Mesenchymal stem cell (in vitro differentiated cells and primary cell): ENCODE data around the gene HOXA3.

Experiments used
- DNase-seq: peaks from one replicate; pipeline ENCODE4 v3.0.0-alpha.2; 2013
- H2AFZ ChIP-seq: one replicate; pipeline ENCODE4 v1.6.1; 2013; ENCODE audit warnings: low read depth, mild to moderate bottlenecking, control low read depth, inconsistent platforms, low read length, moderate library complexity
- H2AK5ac ChIP-seq: 2 replicates; pipeline ENCODE4 v1.6.1; 2013; ENCODE audit warnings: low read length, moderate library complexity, mild to moderate bottlenecking, inconsistent platforms; ENCODE audit not compliant: severe bottlenecking
- H2BK120ac ChIP-seq: one replicate; pipeline ENCODE4 v1.6.1; 2013; ENCODE audit warnings: low read depth, mild to moderate bottlenecking, inconsistent platforms, low read length, moderate library complexity
- H2BK12ac ChIP-seq, 2 experiments: one replicate each; pipeline ENCODE4 v1.6.1; 2013; ENCODE audit warnings: inconsistent platforms in 2 of 2, low read length in 2 of 2, mild to moderate bottlenecking in 2 of 2, moderate library complexity in 2 of 2, control low read depth in 1 of 2
- H2BK15ac ChIP-seq: one replicate; pipeline ENCODE4 v1.6.1; 2013; ENCODE audit warnings: mild to moderate bottlenecking, low read depth, inconsistent platforms; ENCODE audit not compliant: poor library complexity, severe bottlenecking
- H2BK5ac ChIP-seq: 2 replicates; pipeline ENCODE4 v1.6.1; 2013; ENCODE audit warnings: low read depth, mild to moderate bottlenecking, low read length, control low read depth, inconsistent platforms; ENCODE audit not compliant: poor library complexity, severe bottlenecking
- H3K14ac ChIP-seq, 2 experiments: one replicate each; pipeline ENCODE4 v1.6.1; 2013; ENCODE audit warnings: inconsistent platforms in 2 of 2, low read length in 2 of 2, control low read depth in 1 of 2, mild to moderate bottlenecking in 1 of 2, moderate library complexity in 1 of 2
- H3K18ac ChIP-seq, 2 experiments: one replicate each; pipeline ENCODE4 v1.6.1; 2013; ENCODE audit warnings: inconsistent platforms in 2 of 2, low read length in 2 of 2, control low read depth in 1 of 2, low read depth in 1 of 2, mild to moderate bottlenecking in 1 of 2
- H3K23ac ChIP-seq, 2 experiments: one replicate each; pipeline ENCODE4 v1.6.1; 2013; ENCODE audit warnings: inconsistent platforms in 2 of 2, low read length in 2 of 2, mild to moderate bottlenecking in 2 of 2, moderate library complexity in 2 of 2, control low read depth in 1 of 2
- H3K27ac ChIP-seq: 2 replicates; pipeline ENCODE4 v1.5.1; 2013; ENCODE audit warnings: mild to moderate bottlenecking, moderate library complexity, low read length, control low read depth, inconsistent platforms; ENCODE audit not compliant: poor library complexity, severe bottlenecking
- H3K27me3 ChIP-seq, 2 experiments: 2 replicates each; pipeline versions ENCODE4 v1.6.1 to v1.7.0; 2013; ENCODE audit warnings: low read length in 2 of 2, mild to moderate bottlenecking in 2 of 2, moderate library complexity in 2 of 2, control low read depth in 1 of 2, inconsistent platforms in 1 of 2; ENCODE audit not compliant: control insufficient read depth in 1 of 2, insufficient read depth in 1 of 2
- H3K36me3 ChIP-seq, 2 experiments: 2 replicates each; pipeline versions ENCODE4 v1.6.1 to v1.7.0; 2013; ENCODE audit warnings: low read length in 2 of 2, control low read depth in 1 of 2, inconsistent platforms in 1 of 2, low read depth in 1 of 2, mild to moderate bottlenecking in 1 of 2; ENCODE audit not compliant: insufficient read depth in 2 of 2, control insufficient read depth in 1 of 2
- H3K4ac ChIP-seq, 2 experiments: one replicate each; pipeline ENCODE4 v1.6.1; 2013; ENCODE audit warnings: inconsistent platforms in 2 of 2, low read length in 2 of 2, mild to moderate bottlenecking in 2 of 2, moderate library complexity in 2 of 2, control low read depth in 1 of 2, low read depth in 1 of 2
- H3K4me1 ChIP-seq: 2 replicates; pipeline ENCODE4 v1.6.1; 2013; ENCODE audit warnings: low read depth, low read length, control low read depth; ENCODE audit not compliant: control insufficient read depth, insufficient read depth
- H3K4me2 ChIP-seq: 2 replicates; pipeline ENCODE4 v1.6.1; 2013; ENCODE audit warnings: low read length, mild to moderate bottlenecking, inconsistent platforms; ENCODE audit not compliant: poor library complexity, severe bottlenecking
- H3K4me3 ChIP-seq, 2 experiments: 2 replicates each; pipeline versions ENCODE4 v1.5.1 to v1.7.0; 2013; ENCODE audit warnings: low read length in 2 of 2, mild to moderate bottlenecking in 2 of 2, control low read depth in 1 of 2, low read depth in 1 of 2; ENCODE audit not compliant: insufficient read depth in 1 of 2
- H3K79me1 ChIP-seq: replicated peaks from 2 replicates; pipeline ENCODE4 v1.6.1; 2013; ENCODE audit warnings: mild to moderate bottlenecking, control low read depth, low read length, inconsistent platforms; ENCODE audit not compliant: poor library complexity, severe bottlenecking
- H3K9ac ChIP-seq: 2 replicates; pipeline ENCODE4 v1.7.0; 2013; ENCODE audit warnings: mild to moderate bottlenecking, low read length, moderate library complexity
- H3K9me3 ChIP-seq: 2 replicates; pipeline ENCODE4 v1.7.0; 2013; ENCODE audit warnings: mild to moderate bottlenecking, low read length; ENCODE audit not compliant: control insufficient read depth
- H4K8ac ChIP-seq: one replicate; pipeline ENCODE4 v1.6.1; 2013; ENCODE audit warnings: inconsistent platforms, mild to moderate bottlenecking, low read length, moderate library complexity
- H4K91ac ChIP-seq: one replicate; pipeline ENCODE4 v1.6.1; 2013; ENCODE audit warnings: mild to moderate bottlenecking, low read length, inconsistent platforms
- WGBS: methylation state at CpG from one replicate; pipeline ENCODE4 v1.1.7; 2013; ENCODE audit warnings: mixed read lengths; 5-methylcytosine and 5-hydroxymethylcytosine counted together

The HOXA3 gene

GRCh38 chr7:27141137-27141922 is 11.1 kb downstream of the HOXA3 start:
- WGBS: 61% methylated on average over 14 of the region's 18 CpGs
- H3K27me3 ChIP-seq: no peaks in the 10 kb centered on the region
- H4K8ac ChIP-seq: no peak overlapping the region
- no peak overlapping the region for H3K14ac ChIP-seq
- no peak overlapping the region for H2BK120ac ChIP-seq
- H2AFZ ChIP-seq: no peak overlapping the region
- H3K4me2 ChIP-seq: peak overlapping the region; percentile 85
- peaks cover 8 to 40% of the 10 kb centered on the region in 2 experiments for H3K36me3 ChIP-seq
- H2BK15ac ChIP-seq: no peak overlapping the region
- no peak overlapping the region for H2BK5ac ChIP-seq
- H3K79me1 ChIP-seq: peaks cover 4% of the 10 kb centered on the region
- H3K18ac ChIP-seq: no peak overlapping the region
- no peak overlapping the region for H3K23ac ChIP-seq
- H3K9ac ChIP-seq: peak overlapping the region; percentile 97
- peak overlapping the region; percentile 26 to 82 for H3K4me3 ChIP-seq
- no peak overlapping the region for H2AK5ac ChIP-seq
- peak overlapping the region; percentile 16 for H3K27ac ChIP-seq
- DNase-seq: no peak
- no peak overlapping the region for H3K4ac ChIP-seq
- peaks cover 8% of the 10 kb centered on the region for H3K4me1 ChIP-seq
- H2BK12ac ChIP-seq: no peak overlapping the region
- no peaks in the 10 kb centered on the region for H3K9me3 ChIP-seq
- no peak overlapping the region for H4K91ac ChIP-seq

GRCh38 chr7:27140126-27140857 is 12.1 kb downstream of the HOXA3 start:
- Histone ChIP-seq H4K91ac (no peak overlapping the region), H3K36me3 (peaks cover 3 to 34% of the 10 kb centered on the region in 2 experiments)

GRCh38 chr7:27139334-27140125 is 12.9 kb downstream of the HOXA3 start:
- peak overlapping the region; percentile 83 for H3K27ac ChIP-seq
- peak overlapping the region; percentile 41 for H2AK5ac ChIP-seq
- peak overlapping the region; percentile 28 for H4K91ac ChIP-seq
- peak overlapping the region; percentile 78 for H4K8ac ChIP-seq
- no peaks in the 10 kb centered on the region for H3K79me1 ChIP-seq
- H3K4me2 ChIP-seq: peak overlapping the region; percentile 49
- H3K18ac ChIP-seq: peak overlapping the region in 1 of 2 experiments; percentile 21
- no peak overlapping the region for H3K23ac ChIP-seq
- H3K14ac ChIP-seq: no peak overlapping the region
- H3K36me3 ChIP-seq: peaks cover 3 to 29% of the 10 kb centered on the region in 2 experiments
- H3K9ac ChIP-seq: peak overlapping the region; percentile 97
- DNase-seq: peak; percentile 25
- 6% methylated on average over 52 of the region's 53 CpGs for WGBS
- H2BK120ac ChIP-seq: no peak overlapping the region
- peak overlapping the region; percentile 70 to 82 for H3K4me3 ChIP-seq
- H2BK15ac ChIP-seq: peak overlapping the region; percentile 20
- peak overlapping the region in 1 of 2 experiments; percentile 55 for H3K4ac ChIP-seq
- H3K27me3 ChIP-seq: no peaks in the 10 kb centered on the region
- H3K9me3 ChIP-seq: no peaks in the 10 kb centered on the region
- H2BK12ac ChIP-seq: peak overlapping the region in 1 of 2 experiments; percentile 57
- peak overlapping the region; percentile 88 for H2BK5ac ChIP-seq
- peaks cover 11% of the 10 kb centered on the region for H3K4me1 ChIP-seq
- no peak overlapping the region for H2AFZ ChIP-seq

More at GRCh38 chr7:27140126-27140857, 12.1 kb downstream of the HOXA3 start:
- Histone ChIP-seq H2AK5ac (no peak overlapping the region), H3K4me3 (peak overlapping the region; percentile 70 to 82), H2BK15ac (no peak overlapping the region), H3K18ac (no peak overlapping the region), H2AFZ (no peak overlapping the region), H3K9me3 (no peaks in the 10 kb centered on the region), H3K4me2 (peak overlapping the region; percentile 49), H2BK120ac (no peak overlapping the region), H3K4me1 (peaks cover 11% of the 10 kb centered on the region), H3K14ac (no peak overlapping the region), H4K8ac (no peak overlapping the region), H3K79me1 (no peaks in the 10 kb centered on the region), H2BK12ac (no peak overlapping the region), H3K4ac (no peak overlapping the region), H3K27ac (peak overlapping the region; percentile 83), H3K23ac (no peak overlapping the region), H2BK5ac (peak overlapping the region; percentile 88), H3K27me3 (no peaks in the 10 kb centered on the region), H3K9ac (peak overlapping the region; percentile 97)
- DNase-seq: no peak
- WGBS: 31% methylated on average over 14 of the region's 15 CpGs
